NCI-H69 (cell line): ENCODE results near the gene NANOS3.

ENCODE experiments used
- DNase-seq: peaks from one replicate; lab custom pipeline; 2025; lab: John Stamatoyannopoulos, UW

NANOS3 gene

DNA sequence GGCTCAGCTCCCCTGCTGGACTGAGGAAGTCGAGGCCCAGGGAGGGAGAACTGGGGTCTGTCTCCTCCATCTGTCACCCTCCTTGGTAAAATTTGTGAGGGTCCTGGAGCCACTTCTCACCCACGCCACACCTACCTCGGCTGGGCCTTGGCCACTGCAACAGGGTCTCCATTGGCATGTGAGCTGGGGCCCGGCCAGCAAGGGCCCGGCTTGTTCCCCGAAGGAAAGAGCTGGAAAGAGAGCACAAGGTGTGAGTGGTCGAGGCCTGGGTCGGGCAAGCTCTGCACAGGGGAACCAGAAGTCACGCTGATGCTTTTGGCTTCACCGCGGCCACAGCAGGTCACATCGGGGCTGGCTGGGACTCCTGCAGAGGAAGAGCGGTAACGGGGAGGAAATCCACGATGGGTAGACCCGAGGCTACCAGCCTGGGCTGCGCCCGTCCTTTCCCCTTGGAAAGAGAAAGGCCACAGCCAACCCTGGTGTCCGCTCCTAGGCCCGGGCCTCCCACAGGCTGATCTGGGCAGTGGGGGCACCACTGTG, 9.0 kb downstream of the NANOS3 start:
- DNase-seq: no peak

- DNase-seq: peak; percentile 29
Observed at GRCh38 chr19:13887018-13887436, 10.1 kb downstream of the NANOS3 start.

DNA sequence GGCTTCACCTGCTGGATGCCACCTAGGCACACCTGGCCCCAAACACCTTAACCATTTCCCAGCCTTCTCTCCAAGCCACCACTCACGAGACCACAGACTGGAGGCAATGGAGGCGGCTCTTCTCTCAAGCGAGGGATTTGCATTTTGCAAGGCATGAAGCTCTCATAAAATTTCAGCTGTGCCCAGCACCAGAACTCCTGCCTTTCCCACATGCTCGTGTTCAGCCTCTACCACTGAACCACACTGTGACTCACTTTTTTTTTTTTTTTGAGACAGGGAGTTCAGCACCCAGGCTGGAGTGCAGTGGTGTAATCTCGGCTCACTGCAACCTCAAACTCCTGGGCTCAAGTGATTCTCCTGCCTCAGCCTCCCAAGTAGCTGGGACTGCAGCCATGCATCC, 10.6 kb downstream of the NANOS3 start:
- DNase-seq: peak; percentile 29

DNA sequence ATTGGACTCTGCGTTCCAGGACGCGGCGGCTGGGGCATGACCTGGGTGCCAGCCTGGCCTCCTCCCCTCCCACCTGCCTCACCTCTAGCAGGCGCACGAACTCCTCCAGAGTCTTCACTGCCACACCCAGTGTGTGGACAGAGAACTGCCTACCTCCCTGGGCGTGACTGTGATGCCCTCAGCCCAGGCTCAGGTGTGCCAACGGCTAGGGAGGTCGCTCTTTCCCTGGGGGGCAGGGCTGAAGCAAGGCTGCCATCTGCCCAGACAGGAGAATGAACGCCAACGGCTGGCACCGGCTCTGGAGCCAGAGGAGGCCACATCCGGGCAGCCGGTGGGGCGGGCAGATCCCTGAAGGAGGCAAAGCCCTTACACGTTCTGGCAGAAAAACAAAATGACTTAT, 11.3 kb downstream of the NANOS3 start:
- peak; percentile 98 for DNase-seq

GRCh38 chr19:13890136-13890535, 13.2 kb downstream of the NANOS3 start:
- DNase-seq: peak; percentile 18

- no peak for DNase-seq
Observed at GRCh38 chr19:13892870-13893269, 15.9 kb downstream of the NANOS3 start.

- DNase-seq: no peak
Observed at GRCh38 chr19:13894552-13894951, 17.6 kb downstream of the NANOS3 start.

- no peak for DNase-seq
Observed at GRCh38 chr19:13896227-13896626, 19.3 kb downstream of the NANOS3 start.

DNA sequence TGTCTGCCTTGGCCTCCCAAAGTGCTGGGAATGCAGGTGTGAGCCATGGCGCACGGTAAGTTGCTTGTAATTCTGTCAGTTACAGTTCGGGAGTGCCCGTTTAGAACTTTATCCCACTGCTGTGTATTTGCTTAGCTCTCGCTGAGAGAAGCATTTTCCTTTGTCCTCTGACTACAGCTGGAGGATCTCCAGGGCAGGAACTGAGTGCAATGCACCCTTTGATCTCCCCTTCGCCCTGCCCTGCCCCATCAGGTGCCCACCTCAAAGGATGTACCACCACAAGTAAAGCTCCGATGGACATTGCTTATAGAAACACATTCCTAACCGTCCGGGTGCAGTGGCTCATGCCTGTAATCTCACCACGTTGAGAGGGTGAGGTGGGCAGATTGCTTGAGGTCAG, 22.5 kb downstream of the NANOS3 start:
- DNase-seq: peak; percentile 60

GRCh38 chr19:13899912-13900584, 23.1 kb downstream of the NANOS3 start:
- DNase-seq: no peak

DNA sequence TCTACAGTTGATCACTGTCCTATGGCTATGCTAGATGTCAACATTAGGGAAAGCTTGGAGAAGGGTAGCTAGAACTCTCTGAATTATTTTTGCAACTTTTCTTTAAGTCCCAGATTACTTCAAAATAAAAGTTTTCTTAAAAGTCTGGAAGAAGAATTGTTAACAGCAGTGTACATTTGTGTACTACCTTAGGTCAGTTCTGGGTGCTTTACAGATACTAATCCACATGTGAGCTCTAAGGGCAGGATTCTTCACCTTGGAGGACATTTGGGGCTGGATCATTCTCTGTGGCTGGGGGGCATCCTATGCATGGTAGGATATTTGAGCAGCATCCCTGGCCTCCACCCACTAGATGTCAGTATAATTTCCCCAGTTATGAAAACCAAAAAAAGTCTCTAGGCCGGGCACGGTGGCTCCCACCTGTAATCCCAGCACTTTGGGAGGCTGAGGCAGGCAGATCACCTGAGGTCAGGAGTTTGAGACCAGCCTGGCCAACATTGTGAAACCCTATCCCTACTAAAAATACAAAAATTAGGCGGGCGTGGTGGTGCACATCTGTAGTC, 26.1 kb downstream of the NANOS3 start:
- peak; percentile 65 for DNase-seq

DNA sequence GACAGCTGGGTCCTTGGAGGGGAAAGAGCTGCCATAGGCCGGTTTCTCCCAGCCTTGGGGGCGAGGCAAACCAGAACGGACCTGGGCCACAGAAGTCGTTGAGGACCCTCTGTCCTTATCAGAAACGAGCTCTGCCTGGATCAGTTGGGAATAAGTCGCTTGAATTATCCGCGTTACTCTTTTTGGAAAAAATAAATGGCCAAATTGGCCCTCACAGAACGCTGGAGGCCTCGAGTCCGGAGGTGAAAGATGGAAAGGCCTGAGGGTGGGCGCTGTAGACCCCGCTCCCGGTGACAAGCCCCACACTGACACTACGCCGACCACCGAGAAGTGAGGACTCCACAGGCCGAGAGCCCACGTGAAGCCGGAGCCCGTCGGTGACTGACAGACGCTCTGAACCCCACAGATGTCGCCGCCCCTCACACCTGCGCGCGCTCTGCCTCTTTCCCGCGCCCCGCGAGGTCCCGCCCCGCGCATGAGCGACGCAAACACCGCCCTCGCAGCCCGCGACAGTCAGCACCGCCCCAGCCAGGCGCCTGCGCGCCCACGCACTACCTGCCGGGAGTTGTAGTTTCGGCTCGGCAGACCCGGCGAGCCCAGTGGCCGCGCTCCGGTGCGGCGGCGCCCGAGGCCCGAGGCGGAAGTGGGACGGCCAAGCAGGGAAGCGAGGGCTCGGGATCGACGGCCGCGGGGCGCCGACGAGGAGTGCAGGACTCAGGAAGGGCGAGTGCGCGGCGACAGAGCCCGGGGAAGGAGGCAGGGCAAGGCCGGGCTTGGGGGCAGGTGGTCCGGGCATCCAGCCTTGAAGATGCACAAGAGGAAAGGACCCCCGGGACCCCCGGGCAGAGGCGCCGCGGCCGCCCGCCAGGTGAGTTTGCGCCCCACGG, 28.9 kb downstream of the NANOS3 start, which contains the start of the genes BRME1 and CC2D1A:
Gene BRME1, minus strand, starts transcription at position 484 of the 887 bp plus-strand sequence. CDS start 1,225 bp downstream, outside the sequence.
Gene CC2D1A, plus strand, starts transcription at position 568 of the 887 bp plus-strand sequence. Its CDS starts 241 bp downstream, at position 809.
- peak; percentile 98 for DNase-seq

DNA sequence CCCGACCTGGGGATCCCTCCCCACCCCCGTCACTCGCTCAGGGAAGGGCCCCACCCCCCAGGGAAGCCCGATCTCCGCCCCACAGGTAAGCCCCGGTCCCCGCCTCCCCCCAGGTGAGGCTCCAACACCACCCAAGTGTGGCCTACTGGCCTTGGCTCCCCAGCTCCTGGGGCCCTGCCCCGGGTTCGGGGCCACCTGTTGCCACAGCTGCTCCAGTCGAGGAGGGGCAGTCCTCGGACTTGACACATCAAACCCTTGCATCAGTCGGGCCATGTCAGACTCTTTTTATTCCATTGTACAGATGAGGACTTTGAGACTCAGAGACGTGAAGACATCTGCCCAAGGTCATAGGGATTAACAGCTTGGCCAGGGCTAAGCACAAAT, 29.6 kb downstream of the NANOS3 start:
- peak; percentile 69 for DNase-seq

GRCh38 chr19:13906910-13907309, 30.0 kb downstream of the NANOS3 start:
- DNase-seq: no peak

DNA sequence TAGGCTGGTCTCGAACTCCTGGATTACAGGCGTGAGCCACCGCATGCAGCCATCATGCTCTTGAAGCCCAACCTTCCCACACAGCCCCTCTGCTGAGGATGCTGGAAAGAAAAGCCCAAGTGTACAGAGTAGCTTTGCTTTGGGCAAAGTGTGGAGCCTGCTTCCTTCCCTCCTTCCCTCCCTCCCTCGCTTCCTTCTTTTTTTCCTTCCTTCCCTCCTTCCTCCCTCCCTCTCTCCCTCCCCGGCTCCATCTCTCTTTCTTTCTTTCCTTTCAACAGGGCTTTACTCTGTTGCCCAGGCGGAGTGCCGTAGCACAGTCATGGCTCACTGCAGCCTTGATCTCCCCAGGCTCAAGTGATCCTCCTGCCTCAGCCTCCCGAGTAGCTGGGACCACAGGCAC, 31.7 kb downstream of the NANOS3 start:
- no peak for DNase-seq

- DNase-seq: no peak
Observed at GRCh38 chr19:13909430-13909829, 32.5 kb downstream of the NANOS3 start.

- no peak for DNase-seq
Observed at GRCh38 chr19:13913352-13913751, 36.4 kb downstream of the NANOS3 start.

- DNase-seq: no peak
Observed at GRCh38 chr19:13914777-13915176, 37.8 kb downstream of the NANOS3 start.

DNA sequence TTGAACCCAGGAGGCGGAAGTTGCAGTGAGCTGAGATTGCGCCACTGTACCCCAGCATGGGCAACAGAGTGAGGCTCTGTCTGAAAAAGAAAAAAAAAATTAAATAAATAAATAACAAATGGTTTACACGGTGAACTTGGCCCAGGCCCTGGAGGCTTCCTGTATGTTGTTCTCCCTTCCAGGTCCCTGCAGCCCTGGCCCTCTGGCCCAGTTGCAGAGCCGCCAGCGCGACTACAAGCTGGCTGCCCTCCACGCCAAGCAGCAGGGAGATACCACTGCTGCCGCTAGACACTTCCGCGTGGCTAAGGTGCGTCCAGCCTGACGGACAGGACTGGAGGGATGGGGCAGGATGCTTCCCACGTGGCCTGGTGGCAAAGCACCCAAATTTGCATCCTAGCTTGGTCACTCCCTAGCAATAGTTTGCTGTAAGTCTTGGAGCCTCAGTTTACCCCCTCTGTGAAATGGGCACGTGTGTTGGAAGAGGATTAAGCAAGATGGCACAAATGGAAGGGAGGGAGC, 41.0 kb downstream of the NANOS3 start:
- DNase-seq: no peak

DNA sequence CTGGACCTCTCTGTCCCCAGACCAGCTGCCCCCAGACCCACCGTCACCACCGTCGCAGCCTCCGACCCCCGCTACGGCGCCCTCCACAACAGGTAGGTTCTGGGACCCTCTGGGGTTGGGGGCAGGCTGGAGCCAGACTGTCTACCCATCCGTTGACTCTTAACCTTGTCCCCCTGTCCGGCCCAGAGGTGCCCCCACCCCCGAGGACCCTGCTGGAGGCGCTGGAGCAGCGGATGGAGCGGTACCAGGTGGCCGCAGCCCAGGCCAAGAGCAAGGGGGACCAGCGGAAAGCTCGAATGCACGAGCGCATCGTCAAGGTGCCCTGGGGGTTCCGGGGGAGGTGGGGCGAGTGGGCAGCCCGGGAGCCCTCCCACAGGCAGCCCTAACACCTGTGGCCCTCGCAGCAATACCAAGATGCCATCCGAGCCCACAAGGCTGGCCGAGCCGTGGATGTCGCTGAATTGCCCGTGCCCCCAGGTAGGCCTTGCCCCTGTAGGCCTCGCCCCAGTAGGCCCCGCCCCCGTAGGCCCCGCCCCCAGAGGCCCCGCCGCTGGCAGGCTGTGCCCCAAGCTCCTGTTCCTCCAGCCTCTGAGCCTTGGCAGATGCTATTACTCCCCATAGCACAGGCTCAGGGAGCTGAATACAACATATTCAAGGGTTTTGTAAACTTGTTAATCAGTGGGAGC, 41.9 kb downstream of the NANOS3 start:
- no peak for DNase-seq

DNA sequence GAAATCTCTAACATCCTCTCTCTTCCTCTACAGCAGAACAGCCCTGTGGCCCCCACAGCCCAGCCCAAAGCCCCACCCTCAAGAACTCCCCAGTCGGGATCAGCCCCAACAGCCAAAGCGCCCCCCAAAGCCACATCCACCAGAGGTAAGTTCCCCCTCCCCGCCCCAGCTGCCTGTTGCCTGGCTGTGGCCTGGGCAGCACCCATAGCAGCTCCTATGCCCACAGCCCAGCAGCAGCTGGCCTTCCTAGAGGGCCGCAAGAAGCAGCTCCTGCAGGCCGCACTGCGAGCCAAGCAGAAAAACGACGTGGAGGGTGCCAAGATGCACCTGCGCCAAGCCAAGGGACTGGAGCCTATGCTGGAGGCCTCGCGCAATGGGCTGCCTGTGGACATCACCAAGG, 43.6 kb downstream of the NANOS3 start:
- DNase-seq: no peak
